HG03108 (cell line): ENCODE data around the gene GUCA1C.

Source experiments
- ATAC-seq: cut with Tn5 transposase; IDR thresholded peaks from one replicate; pipeline ENCODE4 v1.9.1; 2021; ENCODE audit warnings: moderate library complexity; ENCODE audit not compliant: unreplicated experiment

The GUCA1C gene

DNA sequence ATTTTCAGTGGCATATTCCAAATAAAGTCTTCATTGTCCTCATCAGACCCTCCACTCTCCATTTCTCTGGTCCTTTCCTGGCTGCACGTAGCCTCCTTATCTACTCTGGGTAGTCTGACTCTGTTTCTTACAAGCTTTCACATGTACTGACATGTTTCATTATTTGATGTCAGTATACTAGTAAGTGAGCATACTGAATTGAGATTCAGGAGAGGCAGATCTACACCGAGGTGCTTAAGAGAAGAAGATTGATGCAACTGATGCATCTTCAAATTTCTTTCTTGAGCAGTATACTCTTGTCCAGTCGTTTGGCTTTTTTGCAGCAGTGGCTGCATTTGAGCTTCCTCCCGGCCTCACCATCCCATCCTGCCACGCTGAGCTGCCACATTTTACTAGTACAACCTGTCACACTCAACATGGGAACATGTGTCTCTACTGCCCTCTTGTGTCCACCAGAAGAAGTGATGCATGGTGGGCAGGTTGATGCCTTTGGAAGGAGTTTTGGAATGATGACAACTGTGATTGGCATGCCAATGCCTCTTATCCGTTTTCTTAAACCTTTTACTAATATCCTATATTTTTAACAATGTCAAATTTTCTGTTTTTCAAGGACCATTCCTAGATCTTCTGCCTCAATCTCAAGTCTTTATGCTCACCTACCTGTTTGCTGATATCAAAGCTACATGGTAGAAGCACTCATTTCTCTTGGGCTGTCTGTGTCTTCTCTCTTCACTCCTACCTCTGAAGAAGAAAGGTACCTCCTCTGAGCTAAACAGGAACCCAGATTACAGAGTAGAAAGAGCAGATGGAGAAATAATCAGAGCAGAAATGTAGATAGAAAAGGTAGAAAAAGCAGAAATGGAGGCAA, 38.7 kb downstream of the GUCA1C start:
- peak; percentile 93 for ATAC-seq

DNA sequence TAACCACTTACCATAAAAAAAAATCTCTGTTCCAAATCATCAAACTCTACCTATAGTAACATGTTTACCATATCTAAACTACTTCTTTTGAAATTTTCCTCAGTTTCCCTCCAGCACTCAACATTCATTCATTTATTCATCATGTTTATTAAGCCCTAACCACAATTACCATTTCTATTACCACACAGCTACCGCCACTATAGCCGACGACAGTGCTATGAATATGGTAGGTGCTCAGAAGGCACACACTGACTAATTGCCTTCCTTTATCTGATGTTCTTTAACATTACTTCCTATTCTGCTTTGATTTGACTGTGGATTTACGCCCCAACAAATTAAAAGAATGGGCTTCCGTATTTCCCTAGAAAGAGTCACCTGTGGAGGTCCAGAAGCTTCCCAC, 43.9 kb downstream of the GUCA1C start:
- no peak for ATAC-seq

DNA sequence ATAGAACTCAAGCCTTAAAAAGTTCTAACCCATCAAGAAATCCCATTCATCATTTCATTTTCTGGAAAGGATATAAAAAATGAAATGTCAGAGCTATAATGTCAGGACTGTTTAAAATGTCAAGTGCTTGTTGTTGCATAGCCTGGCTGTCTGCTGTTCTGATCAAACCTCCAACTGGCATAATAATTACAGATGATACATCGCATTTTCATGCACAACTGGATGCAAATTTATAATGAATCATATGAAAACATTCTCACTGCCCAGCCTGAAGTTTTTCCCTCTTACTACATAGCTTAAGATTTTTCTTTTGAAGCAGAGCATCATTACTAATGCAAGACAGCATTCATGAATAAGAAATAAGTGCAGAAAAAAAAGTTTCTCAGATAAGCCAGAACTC, 46.5 kb downstream of the GUCA1C start:
- no peak for ATAC-seq

DNA sequence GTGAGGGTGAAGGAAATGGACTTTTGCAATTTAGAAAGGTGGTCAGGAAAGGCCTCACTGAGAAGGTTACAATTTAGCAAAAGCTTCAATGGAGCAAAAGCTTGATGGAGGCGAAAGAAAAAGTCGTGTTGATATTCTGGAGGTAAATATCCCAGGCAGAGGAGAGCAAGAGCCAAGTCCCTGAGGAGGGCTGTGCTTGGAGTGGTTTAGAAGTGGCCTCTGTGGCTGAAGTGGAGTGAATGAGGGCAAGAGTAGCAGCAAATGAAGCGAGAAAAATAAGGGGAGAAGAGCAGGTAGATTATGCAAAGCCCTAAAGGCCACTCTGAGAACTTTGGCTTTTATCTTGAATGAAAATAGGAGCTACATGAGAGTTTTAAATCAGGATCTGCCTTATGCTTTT, 54.1 kb downstream of the GUCA1C start:
- ATAC-seq: no peak

DNA sequence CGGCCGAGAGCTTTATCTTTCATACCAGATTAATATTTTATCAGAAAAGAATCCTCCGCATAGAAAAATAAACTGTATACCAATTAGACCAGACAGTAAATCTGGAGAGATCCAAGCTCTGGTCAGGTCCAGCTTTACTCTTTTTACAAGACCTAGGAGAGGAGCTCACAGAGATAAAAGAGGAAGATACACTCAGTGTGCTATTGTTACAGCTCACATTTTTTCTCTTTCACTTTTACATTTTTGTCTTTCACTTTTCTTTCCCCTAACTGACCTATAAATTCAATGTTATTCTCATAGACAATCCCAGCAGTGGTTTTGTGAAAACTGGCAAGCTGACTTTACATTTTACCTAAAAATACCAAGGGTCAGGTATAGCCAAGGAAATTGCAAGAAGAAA, 55.8 kb downstream of the GUCA1C start:
- ATAC-seq: no peak

DNA sequence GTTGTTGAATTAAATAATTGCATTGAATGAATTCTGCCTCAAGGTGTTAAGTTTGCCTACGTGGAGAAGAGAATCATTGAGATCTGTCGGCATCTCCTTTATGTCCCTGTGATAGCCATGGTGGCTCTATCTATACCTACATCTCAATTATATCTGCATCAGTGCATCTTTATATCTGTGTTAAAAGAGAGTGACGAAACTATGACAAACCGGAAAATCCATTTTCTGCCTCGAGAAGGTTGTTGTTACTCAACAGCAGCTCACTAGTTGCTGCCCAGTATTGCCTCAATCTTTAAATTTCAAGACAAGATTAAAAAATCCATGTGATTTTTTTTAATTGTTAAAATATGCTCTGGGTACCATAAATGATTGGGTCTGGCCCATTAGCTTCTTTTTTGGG, 58.7 kb downstream of the GUCA1C start:
- ATAC-seq: no peak

DNA sequence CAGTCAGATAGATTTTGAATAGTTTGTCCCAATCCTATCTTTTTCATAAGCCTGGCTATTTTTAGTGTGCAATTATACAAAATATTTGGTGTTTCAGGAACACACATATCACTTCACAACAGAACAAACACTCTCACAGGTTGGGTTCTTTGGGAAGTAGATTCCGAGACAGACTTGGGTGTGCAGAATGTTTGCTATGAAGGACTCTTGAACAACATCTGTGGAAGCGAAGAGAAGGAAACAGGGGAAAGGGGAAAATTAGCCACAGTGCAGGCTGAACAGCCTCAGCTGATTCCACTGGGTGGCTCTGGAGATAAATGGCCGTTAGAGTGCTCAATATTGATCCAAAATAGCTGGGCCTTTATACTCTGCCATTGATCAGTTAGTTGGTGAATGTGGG, 61.8 kb downstream of the GUCA1C start:
- no peak for ATAC-seq

DNA sequence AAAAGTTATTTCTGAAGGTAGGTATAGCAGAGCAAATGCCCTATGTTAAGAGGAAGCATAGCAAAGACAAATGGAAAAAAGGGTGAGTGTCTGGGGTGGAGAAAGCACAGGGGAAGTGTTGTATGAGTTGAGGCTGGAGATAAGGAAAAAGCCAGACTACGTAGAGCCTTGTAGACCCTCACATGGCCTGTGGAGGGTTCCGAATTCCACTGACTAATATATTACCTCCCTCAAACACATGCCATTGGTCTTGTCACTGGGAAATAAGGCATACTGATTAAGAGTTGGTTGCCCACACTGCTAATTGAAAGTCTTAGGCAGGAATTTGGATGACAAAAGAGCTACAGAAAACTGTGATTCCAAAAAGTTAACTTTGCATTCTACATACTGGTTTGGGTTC, 65.9 kb downstream of the GUCA1C start:
- no peak for ATAC-seq

DNA sequence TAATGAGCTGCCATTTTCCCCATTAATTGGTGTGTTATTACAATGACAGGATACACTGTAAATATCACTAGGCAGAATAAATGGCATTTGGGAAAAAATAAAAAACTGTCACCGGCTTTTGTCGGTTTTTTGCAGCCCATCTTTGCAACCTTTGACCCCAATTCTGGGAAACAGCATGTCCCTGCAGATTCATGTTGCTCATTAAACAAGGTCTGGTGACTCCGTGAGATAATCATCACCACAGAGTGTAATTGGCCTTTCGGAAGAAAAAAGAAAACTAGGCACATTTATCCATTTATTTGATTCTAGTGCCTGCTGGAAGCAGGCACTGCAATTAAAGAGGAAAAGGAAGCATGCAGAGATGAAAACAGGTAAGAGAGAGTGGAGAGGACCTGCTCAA, 66.6 kb downstream of the GUCA1C start:
- ATAC-seq: no peak

DNA sequence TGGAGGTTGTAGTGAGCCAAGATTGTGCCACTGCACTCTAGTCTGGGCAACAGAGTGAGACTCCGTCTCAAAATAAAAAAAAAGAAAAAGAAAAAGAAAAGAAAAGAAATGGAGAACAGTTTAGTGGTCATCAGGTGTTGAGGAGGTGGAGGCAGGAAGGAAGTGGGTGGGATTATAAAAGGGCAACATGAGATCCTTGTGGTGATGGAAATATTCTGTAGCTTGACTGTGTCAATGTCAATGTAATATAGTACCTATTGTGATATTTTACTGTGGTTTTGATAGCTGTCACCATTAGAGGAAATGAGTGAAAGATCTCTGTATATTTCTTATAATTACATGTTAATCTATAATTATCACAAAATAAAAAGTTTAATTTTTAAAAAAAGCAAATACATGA, 70.3 kb downstream of the GUCA1C start:
- ATAC-seq: no peak

DNA sequence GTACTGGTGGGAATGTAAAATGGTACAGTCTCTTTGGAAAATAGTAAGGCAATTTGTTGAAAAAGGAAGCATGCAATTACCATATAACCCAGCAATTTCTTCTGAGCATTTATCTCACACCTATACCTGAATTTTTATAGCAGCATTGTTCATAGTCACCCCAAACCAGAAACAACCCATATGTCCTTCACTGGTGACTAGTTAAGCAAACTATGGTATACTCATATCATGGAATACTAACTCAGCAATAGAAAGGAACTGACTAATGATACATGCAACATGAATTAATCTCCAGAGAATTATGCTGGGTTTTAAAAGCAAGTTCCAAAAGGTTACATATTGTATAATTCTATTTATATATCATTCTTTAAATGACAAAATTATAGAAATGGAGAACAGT, 70.9 kb downstream of the GUCA1C start:
- ATAC-seq: no peak

DNA sequence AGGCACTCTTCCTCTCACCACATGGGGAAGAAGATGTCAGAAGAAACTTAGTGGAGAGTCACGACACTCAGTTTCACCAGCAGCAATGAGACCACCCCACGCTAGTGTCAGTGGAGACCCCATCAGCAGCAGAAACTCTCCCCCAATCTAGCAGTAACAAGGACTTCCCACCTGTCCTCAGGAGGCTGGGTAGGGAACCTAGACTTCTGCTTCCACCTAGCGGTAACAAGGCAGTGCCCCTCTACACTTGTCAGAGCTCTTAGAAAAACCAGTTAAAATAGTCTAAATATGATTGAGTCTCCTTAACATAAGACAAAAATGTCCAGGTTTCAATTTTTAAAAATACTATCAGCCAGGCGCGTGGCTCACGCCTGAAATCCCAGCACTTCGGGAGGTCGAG, 73.8 kb downstream of the GUCA1C start:
- ATAC-seq: no peak

DNA sequence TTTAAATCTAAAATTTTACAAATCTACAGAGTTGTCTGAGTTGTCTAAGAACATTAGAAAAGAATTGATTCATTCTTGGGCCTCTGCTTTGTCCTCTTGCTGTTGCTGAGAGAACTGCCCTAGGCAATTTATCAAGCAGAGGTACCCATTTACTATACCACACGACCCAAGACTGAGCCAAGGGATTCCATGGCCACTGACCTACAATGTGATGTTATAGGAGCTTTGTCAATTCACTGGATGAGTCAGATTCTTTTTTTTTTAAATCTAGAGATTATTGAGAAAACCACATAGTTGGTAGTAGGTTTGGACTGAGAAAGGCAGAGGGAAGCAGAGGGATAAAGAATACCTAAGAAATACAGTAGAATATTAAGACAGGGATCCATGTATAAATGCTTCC, 75.8 kb downstream of the GUCA1C start:
- ATAC-seq: no peak

DNA sequence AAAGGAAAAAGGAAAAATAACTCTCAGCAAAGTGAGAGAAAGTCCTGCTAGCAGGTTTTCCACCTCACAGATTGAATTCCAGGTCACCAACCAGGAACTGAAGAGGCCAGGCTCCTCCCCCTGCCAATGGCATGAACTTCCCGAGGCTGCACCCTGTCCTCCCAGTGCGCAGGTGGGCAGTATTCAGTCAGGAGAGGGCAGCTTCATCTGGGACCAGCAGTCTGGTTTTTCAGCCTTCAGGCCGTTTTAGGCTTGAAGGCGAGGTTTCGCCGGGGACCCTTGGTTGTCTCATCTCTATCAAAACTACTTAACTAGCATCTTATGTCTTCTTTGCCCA, 89.9 kb downstream of the GUCA1C start:
- ATAC-seq: no peak

DNA sequence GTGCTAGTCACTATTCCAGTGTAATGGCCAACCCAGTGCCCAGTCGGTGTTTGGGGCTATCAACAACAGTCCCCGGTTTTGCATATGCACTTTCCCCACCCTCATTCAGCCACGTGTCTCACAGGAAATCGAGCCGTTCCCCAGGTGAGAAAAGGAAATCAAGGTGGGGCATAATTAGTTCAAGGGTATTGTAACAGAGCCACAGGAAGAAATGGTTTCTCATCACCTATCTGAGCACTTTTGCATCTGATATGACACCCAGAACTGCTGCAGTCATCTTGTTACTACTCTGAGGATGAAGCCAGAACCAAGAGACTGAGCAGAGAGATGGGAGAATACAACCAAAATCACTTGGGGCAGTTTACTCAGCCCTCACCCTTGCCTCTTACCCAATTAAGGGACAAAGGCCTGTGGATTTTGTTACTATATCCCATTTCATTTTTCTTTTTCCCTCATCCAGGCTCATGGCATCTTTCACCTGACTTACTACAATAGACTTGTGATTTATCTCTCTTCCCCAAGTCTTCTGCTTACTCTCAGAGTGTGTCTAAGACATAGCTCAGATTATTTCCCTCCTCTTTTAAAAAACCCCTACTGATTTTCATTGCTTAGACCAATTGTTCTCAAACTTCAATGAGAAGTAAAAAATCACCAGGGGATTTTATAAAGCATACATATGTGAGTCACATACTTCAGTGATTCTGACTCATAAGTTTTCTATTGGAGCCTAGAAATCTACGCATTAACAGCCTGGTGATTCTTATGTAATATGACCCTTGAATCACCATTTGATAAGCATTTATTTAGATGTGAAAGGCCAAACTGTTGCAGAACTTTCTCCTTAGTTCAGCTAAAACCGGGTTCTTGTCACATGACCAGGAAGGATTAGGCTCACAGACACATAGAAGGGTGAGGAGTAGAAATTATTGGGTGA, 90.5 kb downstream of the GUCA1C start:
- no peak for ATAC-seq

DNA sequence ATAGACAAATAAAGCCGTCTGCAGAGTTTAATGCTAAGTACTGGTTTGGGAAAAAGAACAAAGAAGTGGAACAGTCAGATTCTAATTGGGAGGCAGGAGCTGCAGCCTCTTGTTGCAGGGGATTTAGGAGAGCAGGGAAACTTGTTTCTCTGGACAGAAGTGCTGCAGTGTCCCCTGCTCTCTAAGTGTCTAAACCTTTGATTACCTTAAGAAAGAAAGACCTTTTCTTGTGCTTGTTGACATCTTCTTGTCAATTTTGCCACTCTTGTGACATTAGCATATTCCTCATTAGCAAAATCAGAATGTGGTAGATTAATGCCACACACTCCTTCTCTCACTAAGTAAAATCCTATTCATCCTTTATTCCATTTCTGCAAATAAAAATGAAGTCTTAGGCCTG, 92.3 kb downstream of the GUCA1C start:
- ATAC-seq: no peak
